Bronchus fibroblast of lung (primary cell): Measurements from ENCODE around the gene TFB2M. TPM values are rescaled to one million over a fixed set of nuclear protein-coding genes. Genes with fewer than 3 reads are reported as not detected.

Experiments used
- total RNA-seq: library from RNA; depleted of rRNA; stranded (reverse); fragments of >200 nt; gene quantifications from 2 replicates; pipeline ENCODE4 v1.2.3, GENCODE V29; 2015

TFB2M gene, protein sequence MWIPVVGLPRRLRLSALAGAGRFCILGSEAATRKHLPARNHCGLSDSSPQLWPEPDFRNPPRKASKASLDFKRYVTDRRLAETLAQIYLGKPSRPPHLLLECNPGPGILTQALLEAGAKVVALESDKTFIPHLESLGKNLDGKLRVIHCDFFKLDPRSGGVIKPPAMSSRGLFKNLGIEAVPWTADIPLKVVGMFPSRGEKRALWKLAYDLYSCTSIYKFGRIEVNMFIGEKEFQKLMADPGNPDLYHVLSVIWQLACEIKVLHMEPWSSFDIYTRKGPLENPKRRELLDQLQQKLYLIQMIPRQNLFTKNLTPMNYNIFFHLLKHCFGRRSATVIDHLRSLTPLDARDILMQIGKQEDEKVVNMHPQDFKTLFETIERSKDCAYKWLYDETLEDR
- 10.4 and 13.4 TPM in 2 replicates for total RNA-seq

DNA sequence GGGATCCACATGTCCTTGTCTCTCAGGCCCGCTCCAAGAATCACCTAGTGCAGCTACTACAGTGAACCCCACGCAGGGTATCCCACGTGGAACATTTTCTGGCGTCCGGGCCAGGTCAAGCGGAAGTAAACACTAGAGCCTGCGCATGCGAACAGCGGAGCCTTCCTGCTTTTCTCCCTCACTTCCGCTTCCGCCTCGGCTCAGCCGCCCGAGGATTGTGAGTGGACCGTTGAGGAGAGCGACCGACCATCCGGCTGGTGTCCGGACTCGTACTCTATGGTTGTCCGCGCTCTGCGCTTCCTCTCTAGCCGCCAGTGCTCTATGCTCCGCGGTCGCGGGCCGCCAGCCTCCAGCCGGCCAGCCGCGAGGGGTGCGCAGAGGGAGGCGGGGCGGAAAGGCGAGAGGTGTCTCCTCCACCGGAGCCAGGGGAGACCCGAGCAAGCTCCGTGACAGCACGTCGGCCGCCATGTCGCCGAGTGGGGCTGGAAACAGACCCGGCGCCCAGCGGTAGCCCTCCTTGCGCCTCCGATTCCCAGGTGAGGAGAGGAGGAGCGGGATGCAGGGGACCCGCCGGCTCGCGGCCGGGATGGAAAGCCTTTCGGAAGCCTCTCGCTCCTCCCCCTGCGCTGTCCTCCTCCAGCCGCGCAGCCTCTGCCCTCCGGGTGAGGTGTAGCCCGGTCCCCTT is at the start of gene TFB2M, which contains the start of gene CNST:
TSS of gene TFB2M (minus strand) at position 134 of the 685 bp plus-strand sequence. CDS start at position 11, 123 bp downstream.
TSS of gene CNST (plus strand) at position 329 of the 685 bp plus-strand sequence. CDS start 25,107 bp downstream, outside the sequence.

DNA sequence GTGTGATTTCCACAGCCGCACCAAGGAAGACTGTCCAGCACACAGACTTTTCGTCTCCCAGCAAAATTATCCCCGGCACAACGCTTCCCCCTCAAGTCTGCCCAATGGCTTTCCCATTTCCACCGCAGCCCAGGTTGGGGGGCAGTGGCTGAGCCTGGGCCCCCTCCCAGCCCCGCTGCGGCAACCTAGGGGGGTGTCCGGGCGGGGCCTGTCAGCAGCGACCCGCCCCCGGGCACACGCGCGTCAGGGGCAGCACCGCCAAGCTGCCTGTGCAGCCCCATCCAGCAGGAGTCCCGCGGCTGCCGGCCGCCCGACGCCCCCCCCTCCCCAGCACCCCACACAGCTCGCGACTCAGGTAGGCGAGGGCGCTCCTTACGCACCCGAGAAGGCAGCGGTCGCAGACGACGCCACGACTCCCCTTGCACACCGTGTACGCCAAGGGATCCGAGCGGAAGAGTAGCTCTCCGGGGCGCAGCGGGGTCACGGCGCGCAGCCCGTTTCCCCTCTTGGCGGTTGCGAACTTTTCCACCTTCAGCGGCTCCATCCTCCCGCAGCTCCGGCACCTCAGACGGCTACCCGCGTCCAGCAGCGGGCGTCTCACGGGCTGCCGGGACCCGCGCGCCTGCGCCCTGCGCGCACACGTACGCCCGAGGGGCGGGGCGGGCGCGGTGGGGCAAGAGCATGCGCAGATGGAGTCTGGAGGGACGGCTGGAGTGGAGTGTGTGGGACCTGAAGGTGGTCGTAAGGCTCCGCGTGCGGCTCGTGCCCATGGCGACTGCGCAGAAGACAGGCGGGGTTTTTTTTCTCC is 59.2 kb downstream of the TFB2M start, which contains the start of gene SMYD3:
TSS of gene SMYD3 (minus strand) at position 606 of the 808 bp plus-strand sequence.

Other genes starting within 250 kb of the TFB2M start
- 16.8 and 17.0 TPM in 2 replicates for gene SMYD3, start 59.0 kb downstream of the TFB2M start, total RNA-seq
- gene CNST, start 195 bp upstream of the TFB2M start, total RNA-seq, result 6.8 and 7.1 TPM in 2 replicates
- gene SCCPDH, start 158.1 kb upstream of the TFB2M start, total RNA-seq, result 34.5 and 40.0 TPM in 2 replicates